H1 (cell line): Measurements from ENCODE around the gene FAAH. TPM values are rescaled to one million over a fixed set of nuclear protein-coding genes. Genes with fewer than 3 reads are reported as not detected.

Experiments
- JUN ChIP-seq: IDR thresholded peaks from 2 replicates; pipeline ENCODE4 v1.6.1; 2011; ENCODE audit warnings: low read depth, mild to moderate bottlenecking, improper control_type of control experiment, low read length
- MAFK ChIP-seq: IDR thresholded peaks from 2 replicates; pipeline ENCODE4 v1.6.1; 2012; ENCODE audit warnings: low read depth, mild to moderate bottlenecking, improper control_type of control experiment, low read length
- POU5F1 ChIP-seq: IDR thresholded peaks from 2 replicates; pipeline ENCODE4 v1.6.1; 2011; ENCODE audit warnings: low read depth, mild to moderate bottlenecking, low read length, moderate library complexity
- polyA plus RNA-seq, 7 experiments: library from polyadenylated mRNA; depleted of rRNA in 3 of 7; stranded (reverse) in 5 of 7; unstranded in 2 of 7; fragments of >200 nt in 5 of 7; fragments of 200-250 nt in 2 of 7; gene quantifications; 1 replicate in 5 of 7; 2 replicates in 1 of 7; 4 replicates in 1 of 7; pipeline versions ENCODE4 v1.2.1 to v1.2.3, GENCODE V29; 2011 to 2013; ENCODE audit warnings: missing spikeins in 2 of 7, mixed read lengths in 2 of 7
- total RNA-seq: library from RNA; stranded (reverse); fragmentation: NEBNext Ultra II Directional; extraction: Animal tissue kit (Norgen Biotek cat#: 25700); gene quantifications from 2 replicates; pipeline ENCODE4 v1.2.1, GENCODE V29; 2021

The FAAH gene
- total and polyA plus RNA-seq, 2 of the 8 experiments (the other 6 are each of a cell fraction or from before 2014, with no cell fraction given) = 41.2 to 47.3 TPM

DNA sequence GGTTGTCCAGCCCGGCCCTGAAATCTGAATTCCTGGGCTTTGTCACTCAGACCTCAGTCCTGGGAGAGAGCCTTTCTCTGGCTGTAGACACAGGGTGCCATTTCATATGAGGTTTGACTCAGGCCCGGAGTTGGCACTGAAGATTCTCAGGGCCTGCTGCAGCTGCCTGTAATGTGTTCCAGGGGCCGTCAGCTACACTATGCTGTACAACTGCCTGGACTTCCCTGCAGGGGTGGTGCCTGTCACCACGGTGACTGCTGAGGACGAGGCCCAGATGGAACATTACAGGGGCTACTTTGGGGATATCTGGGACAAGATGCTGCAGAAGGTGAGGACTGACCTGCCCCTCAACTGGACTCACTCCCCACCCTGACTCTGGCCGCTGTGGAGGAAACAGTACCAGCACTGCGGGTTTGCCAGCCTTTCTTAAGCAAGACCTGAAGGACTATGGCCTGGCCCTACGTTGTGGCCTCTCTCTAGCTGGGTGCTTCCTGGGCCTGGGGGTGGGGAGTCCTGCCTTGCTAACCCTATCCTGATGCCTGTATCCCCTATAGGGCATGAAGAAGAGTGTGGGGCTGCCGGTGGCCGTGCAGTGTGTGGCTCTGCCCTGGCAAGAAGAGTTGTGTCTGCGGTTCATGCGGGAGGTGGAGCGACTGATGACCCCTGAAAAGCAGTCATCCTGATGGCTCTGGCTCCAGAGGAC is 18.9 kb downstream of the FAAH start (continued):
- no peak for TF ChIP-seq MAFK
- no peak for TF ChIP-seq POU5F1
- no peak for TF ChIP-seq JUN
